ENCODE data around the gene NRXN3.

DNA sequence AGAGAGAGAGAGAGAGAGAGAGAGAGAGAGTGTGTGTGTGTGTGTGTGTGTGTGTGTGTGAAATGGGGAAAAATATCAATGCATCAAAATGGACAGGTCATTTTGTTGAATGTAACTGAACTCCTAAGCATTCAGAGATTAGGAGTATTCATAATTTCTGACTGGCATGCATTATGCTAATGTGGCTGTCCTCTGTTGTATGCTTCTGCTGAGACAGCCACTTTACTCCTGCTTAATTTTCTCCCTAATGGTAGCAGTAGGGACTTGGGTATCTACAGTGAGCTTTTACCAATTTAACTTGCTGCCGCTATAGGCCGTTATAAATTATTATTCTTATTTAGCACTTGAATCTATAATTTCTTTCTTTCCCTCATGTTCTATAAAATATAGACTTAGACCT is 924.8 kb downstream of the NRXN3 start:
- TF ChIP-seq CTCF (IDR thresholded peaks at IDR 0.05) (no peak), POLR2A (IDR thresholded peaks at IDR 0.05) (no peak)

Data from heart left ventricle (tissue), 13 donors.